RWPE1 (cell line): Measurements from ENCODE around the gene CHMP6.

Experiments used
- CTCF ChIA-PET: fragments of 350-600 bp; sonication (Branson Sonifier 250); formaldehyde crosslinking; extraction: SDS; loops from one replicate; lab custom pipeline; 2021; lab: Yijun Ruan, JAX
- POLR2A ChIA-PET: fragments of 400-600 bp; formaldehyde crosslinking; extraction: SDS; loops from one replicate; lab custom pipeline; 2020; ENCODE audit warnings: antibody characterized with exemption; ENCODE audit not compliant: low non-redundant PET; lab: Yijun Ruan, JAX
- DNase-seq: peaks from one replicate; pipeline ENCODE4 v3.0.0; 2012; ENCODE audit warnings: low spot score
- H3K27ac ChIP-seq: fragments of 450-650 bp; 2 replicates; pipeline ENCODE4 v1.5.1; 2017
- TF ChIP-seq, protein P1 (sequence below): fragments of 450-650 bp; conservative IDR thresholded peaks from 2 replicates; pipeline ENCODE4 v1.5.1; 2017; ENCODE audit warnings: low read depth, mild to moderate bottlenecking

CHMP6 gene

DNA sequence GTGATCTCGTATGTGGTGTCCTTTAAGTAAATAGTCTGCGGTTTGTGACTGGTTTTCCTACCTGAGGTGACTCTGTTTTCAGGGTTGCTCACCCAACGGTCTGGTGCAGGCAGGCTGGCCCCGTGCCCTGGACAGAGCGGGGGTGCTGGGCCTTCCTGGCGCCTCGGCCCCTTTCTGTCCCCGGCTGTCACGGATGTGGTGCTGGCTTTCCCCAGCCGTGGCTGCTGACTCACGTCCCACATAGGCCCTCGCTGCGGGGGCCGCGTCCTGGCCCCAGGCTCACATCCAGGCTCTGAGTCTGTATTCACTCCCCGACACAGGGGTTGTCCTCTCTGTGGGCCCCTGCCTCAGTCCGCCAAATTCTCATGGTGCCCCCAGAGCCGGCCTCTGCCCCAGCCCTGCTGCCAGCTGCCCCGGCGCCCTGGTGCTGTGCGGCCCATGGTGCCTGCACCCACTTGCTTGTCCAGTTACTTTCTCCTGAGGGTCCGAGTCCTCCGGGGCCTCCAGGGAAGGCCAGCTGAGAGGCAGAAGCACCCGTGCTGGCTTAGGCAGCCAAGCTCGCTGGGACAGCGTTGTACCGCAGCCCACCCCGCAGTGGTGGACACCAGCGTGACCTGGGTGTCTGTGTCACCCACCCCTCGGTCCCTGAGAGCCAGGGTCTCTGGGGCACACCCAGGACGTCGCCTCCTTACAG, 5.9 kb downstream of the CHMP6 start:
- POLR2A ChIA-PET = no interaction called here
- CTCF ChIA-PET = no interaction called here
- DNase-seq = no peak
- H3K27ac ChIP-seq = peak overlapping the region; percentile 44; the same call in 1 of the 2 replicates
- TF ChIP-seq, protein P1, sequence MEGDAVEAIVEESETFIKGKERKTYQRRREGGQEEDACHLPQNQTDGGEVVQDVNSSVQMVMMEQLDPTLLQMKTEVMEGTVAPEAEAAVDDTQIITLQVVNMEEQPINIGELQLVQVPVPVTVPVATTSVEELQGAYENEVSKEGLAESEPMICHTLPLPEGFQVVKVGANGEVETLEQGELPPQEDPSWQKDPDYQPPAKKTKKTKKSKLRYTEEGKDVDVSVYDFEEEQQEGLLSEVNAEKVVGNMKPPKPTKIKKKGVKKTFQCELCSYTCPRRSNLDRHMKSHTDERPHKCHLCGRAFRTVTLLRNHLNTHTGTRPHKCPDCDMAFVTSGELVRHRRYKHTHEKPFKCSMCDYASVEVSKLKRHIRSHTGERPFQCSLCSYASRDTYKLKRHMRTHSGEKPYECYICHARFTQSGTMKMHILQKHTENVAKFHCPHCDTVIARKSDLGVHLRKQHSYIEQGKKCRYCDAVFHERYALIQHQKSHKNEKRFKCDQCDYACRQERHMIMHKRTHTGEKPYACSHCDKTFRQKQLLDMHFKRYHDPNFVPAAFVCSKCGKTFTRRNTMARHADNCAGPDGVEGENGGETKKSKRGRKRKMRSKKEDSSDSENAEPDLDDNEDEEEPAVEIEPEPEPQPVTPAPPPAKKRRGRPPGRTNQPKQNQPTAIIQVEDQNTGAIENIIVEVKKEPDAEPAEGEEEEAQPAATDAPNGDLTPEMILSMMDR = no peak

DNA sequence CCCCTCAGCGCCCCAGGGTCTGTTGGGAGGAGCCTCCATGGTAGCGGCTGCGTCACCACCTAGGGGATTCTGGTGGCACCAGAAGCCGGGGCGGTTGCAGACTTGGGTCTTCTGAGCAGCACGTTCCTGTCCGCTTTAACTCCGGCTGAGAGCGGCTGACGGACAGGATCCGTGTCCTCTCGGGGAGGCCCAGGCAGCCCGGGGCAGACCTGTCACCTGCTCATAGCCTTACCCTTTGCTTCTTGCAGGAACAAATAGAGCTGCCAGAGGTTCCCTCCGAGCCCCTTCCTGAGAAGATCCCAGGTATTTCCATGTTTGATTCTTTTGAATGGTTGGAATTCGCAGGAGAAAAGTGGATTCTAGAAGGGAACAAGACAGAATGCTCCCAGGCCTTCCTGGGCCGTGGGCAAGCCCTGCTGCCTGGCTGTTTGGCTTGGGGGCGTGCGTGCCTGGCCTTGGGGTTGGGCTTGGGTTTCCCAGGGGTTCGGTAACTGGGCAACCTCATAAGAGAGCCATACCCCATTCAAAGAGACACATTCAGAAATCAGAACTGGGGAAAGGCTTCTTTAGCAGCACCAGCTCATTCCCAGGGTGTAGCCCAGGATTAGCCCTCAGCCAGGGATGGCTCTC, 6.6 kb downstream of the CHMP6 start:
- DNase-seq = no peak
- POLR2A ChIA-PET = no interaction called here
- CTCF ChIA-PET = no interaction called here
- TF ChIP-seq, protein P1 = no peak
- H3K27ac ChIP-seq = peak overlapping the region; percentile 44

DNA sequence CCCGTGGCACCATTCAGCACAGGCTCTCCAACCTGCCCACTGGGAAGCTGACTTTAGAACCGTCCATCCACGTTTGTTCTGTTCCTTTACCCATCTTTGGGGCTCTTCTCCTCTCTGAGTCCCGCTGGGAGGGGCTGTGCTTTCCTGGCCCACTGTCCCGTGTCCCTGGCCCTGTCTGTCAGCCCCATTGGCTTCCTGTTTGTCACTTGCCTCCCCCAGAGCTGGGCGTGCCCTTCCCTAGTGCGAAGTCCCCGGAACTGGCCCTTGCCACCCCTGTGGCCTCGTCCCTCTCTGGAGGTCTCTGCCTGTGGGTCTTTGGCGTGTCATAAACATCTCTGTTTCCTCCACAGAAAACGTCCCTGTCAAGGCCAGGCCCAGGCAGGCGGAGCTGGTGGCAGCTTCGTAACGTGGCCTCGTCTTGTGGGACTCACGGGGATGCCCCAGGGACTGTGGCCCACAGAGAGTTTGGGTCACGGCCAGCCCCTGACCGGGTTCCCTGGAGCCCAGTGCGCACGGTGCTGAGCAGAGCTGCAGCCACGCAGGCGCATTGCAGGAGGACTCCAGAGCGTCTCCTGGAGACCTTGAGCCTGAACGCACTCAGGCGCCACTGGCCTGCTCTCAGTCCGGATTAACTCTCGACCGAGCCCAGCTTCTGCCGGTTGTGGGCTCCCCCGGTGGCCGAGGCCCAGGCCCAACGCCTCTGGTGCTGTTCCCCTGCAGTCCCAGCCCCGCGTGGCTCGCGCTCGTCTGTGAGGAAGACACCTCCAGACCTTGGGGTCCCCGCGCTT, 7.3 kb downstream of the CHMP6 start:
- ChIA-PET CTCF (interaction anchor here (0.6 kb wide), 1 partner anchor 25 kb away, joined by 3 read pairs; no protein-coding TSS in a partner anchor), POLR2A (interaction anchor here (0.6 kb wide), 1 partner anchor 77 kb away, joined by 3 read pairs; no protein-coding TSS in a partner anchor)
- DNase-seq = no peak
- TF ChIP-seq, protein P1 = no peak
- H3K27ac ChIP-seq = peak overlapping the region; percentile 44

DNA sequence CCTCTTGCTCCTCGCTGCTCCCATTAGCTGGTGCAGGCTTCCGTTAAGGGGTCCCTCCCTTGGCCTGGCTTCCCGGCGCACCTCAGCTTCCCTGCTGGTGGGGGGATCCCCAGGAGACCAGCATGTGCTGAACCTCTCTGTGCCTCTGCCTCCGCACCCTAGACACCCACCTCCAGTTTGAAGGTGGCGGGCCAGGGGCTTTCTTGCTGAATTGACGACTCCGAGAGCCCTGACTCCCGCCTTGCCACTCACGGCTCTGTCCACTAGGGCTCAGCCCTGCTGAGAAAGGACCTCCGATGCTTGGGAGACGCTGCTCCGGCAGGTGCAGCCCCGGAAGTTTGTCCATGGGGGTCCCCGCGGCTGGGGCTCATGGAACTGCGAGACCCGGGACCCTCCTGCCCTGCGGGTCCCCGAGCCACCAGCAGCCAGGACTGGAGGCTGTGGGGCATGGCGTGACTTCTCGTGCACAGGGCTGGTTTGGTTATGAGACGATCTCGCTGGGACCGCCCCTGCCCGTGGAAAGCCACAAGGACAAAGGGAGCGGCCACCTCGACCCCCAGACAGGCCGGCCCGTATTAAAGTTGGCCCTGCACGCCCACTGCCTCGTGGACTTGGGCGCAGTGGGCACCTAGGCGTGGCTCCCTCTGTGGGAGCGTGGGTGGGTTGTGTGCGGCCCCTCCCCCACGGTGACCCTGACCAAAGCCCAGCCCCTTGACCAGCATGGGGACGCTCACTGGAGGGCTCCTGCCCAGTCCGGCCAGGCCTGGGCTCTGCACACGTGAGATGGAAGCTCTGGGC, 8.1 kb downstream of the CHMP6 start:
- DNase-seq = no peak
- CTCF ChIA-PET = interaction anchor here (0.6 kb wide), 1 partner anchor 24 kb away, joined by 3 read pairs; no protein-coding TSS in a partner anchor
- TF ChIP-seq, protein P1 = no peak
- POLR2A ChIA-PET = no interaction called here
- peak overlapping the region; percentile 75 for H3K27ac ChIP-seq

DNA sequence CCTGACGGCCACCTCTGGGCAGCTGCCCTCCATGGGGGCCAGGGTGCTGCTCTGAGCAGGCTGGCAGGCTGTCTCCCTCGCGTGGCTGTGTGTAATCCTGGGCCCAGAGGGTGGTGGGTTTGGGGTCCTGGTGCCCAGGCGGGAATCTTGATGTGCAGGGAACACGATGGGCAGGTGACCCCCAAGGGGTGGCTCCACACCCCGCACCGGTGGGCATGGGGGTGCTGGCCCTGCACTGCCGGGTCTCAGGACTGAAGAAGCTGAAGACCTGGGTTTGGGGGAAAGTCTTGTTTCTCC, 8.6 kb downstream of the CHMP6 start:
- TF ChIP-seq, protein P1 = no peak
- H3K27ac ChIP-seq = peak overlapping the region; percentile 75
- POLR2A ChIA-PET = no interaction called here
- CTCF ChIA-PET = no interaction called here
- no peak for DNase-seq
